Kidney (tissue), 14 donors: ENCODE measurements around the gene IGFBP2. TPM values are rescaled to one million over a fixed set of nuclear protein-coding genes. Genes with fewer than 3 reads are reported as not detected.

Experiments used
- DNase-seq, 5 donors: peaks; one replicate each; pipeline ENCODE4 v3.0.0-alpha.2; 2013 to 2020
- FAIRE-seq: peaks from 2 replicates; lab custom pipeline; 2012; peaks lifted over from hg19 to GRCh38; lab: Jason Lieb, UNC
- H3K27ac ChIP-seq, 2 donors: one replicate each; pipeline ENCODE4 v1.7.0; 2013; ENCODE audit warnings: low read depth in 2 of 2, low read length in 2 of 2, inconsistent platforms in 1 of 2
- H3K27me3 ChIP-seq: one replicate; pipeline ENCODE4 v1.7.1; 2013; ENCODE audit warnings: low read length, inconsistent platforms; ENCODE audit not compliant: control insufficient read depth, insufficient read depth
- H3K36me3 ChIP-seq, 3 donors: one replicate each; pipeline versions ENCODE4 v1.7.0 to v1.7.1; 2013; ENCODE audit warnings: low read length in 3 of 3, control low read depth in 1 of 3, inconsistent platforms in 1 of 3; ENCODE audit not compliant: insufficient read depth in 3 of 3, control insufficient read depth in 2 of 3
- H3K4me1 ChIP-seq, 3 donors: one replicate each; pipeline versions ENCODE4 v1.7.0 to v1.7.1; 2013; ENCODE audit warnings: low read length in 3 of 3, inconsistent platforms in 1 of 3, low read depth in 1 of 3; ENCODE audit not compliant: control insufficient read depth in 2 of 3, insufficient read depth in 2 of 3
- H3K4me3 ChIP-seq, 3 donors: one replicate each; pipeline versions ENCODE4 v1.7.0 to v1.8.1; 2013; ENCODE audit warnings: low read length in 3 of 3, control low read depth in 1 of 3, inconsistent platforms in 1 of 3
- H3K9ac ChIP-seq, 3 donors: one replicate each; pipeline versions ENCODE4 v1.7.0 to v1.7.1; 2013; ENCODE audit warnings: low read length in 3 of 3, control low read depth in 1 of 3, inconsistent platforms in 1 of 3
- H3K9me3 ChIP-seq, 3 donors: one replicate each; pipeline versions ENCODE4 v1.7.0 to v1.7.1; 2013; ENCODE audit warnings: low read length in 3 of 3, control low read depth in 1 of 3, inconsistent platforms in 1 of 3; ENCODE audit not compliant: control insufficient read depth in 2 of 3, insufficient read depth in 1 of 3
- CTCF ChIP-seq: IDR thresholded peaks from 3 replicates; pipeline ENCODE4 v1.5.1; 2012; ENCODE audit warnings: mild to moderate bottlenecking, moderate library complexity, borderline replicate concordance; ENCODE audit not compliant: insufficient read depth; ENCODE audit errors: extremely low read depth
- intact Hi-C: fragments of 100-400 bp; cut with DNase I; formaldehyde crosslinking; loops from one replicate; pipeline ENCODE4 v1.11.1; 2022
- polyA plus RNA-seq: library from polyadenylated mRNA; stranded (reverse); fragments of 350-450 nt; fragmentation: Illumina TruSeq; extraction: RNeasy Lipid Tissue Mini Kit (QIAGEN cat#74804); gene quantifications from one replicate; pipeline ENCODE4 v1.2.3, GENCODE V29; 2014; ENCODE audit warnings: low read depth, low replicate concordance; ENCODE audit not compliant: insufficient read depth
- total RNA-seq: library from RNA; stranded (reverse); fragmentation: NEBNext Ultra II Directional; extraction: Animal tissue kit (Norgen Biotek cat#: 25700); gene quantifications from one replicate; pipeline ENCODE4 v1.2.1, GENCODE V29; 2021
- donor health status: control.
- donor health status: control.
- donor health status: control.
- donor health status: control.
- donor health status: control.
- donor health status: DM: yes; HTN: yes; CAD: no.
- donor health status: Normal renal cell carcinoma (clear cell type).

IGFBP2 gene
- total and polyA plus RNA-seq, 2 donors from 2014 or later, result 53.7 to 369 TPM

- Histone ChIP-seq H3K27me3 (no peaks in the 10 kb centered on the region), H3K4me1 (no peaks in the 10 kb centered on the region), H3K4me3 (no peak overlapping the region), H3K27ac (no peak overlapping the region), H3K36me3 (peaks cover 0 to 16% (median 5%) of the 10 kb centered on the region in 3 donors), H3K9me3 (no peaks in the 10 kb centered on the region), H3K9ac (no peak overlapping the region)
- DNase-seq (no peak), FAIRE-seq (no peak)
- intact Hi-C loops, result no loop called here
- no peak for TF ChIP-seq CTCF
Observed at GRCh38 chr2:216673609-216674008, 40.4 kb downstream of the IGFBP2 start.

GRCh38 chr2:216674376-216674775 lies 41.2 kb downstream of the IGFBP2 start:
- Histone ChIP-seq H3K27ac (no peak overlapping the region), H3K9me3 (no peaks in the 10 kb centered on the region), H3K9ac (no peak overlapping the region), H3K4me3 (no peak overlapping the region), H3K4me1 (peaks cover 0 to 3% (median 0%) of the 10 kb centered on the region in 3 donors), H3K36me3 (peaks cover 0 to 18% (median 5%) of the 10 kb centered on the region in 3 donors), H3K27me3 (no peaks in the 10 kb centered on the region)
- DNase-seq (no peak), FAIRE-seq (no peak)
- intact Hi-C loops, result no loop called here
- no peak for TF ChIP-seq CTCF

GRCh38 chr2:216676630-216677029 lies 43.4 kb downstream of the IGFBP2 start:
- Histone ChIP-seq H3K4me1 (peaks cover 0 to 5% (median 0%) of the 10 kb centered on the region in 3 donors), H3K4me3 (no peak overlapping the region), H3K9me3 (no peaks in the 10 kb centered on the region), H3K9ac (no peak overlapping the region), H3K27ac (no peak overlapping the region), H3K27me3 (no peaks in the 10 kb centered on the region), H3K36me3 (peaks cover 0 to 18% (median 5%) of the 10 kb centered on the region in 3 donors)
- no peak for DNase-seq
- TF ChIP-seq CTCF, result no peak
- intact Hi-C loops, result no loop called here
- no peak for FAIRE-seq

- peaks cover 0 to 8% (median 5%) of the 10 kb centered on the region in 3 donors for H3K4me1 ChIP-seq
- TF ChIP-seq CTCF, result no peak
- FAIRE-seq (no peak), DNase-seq (no peak)
- intact Hi-C loops, result no loop called here
- H3K9ac ChIP-seq, result no peak overlapping the region
- no peak overlapping the region for H3K4me3 ChIP-seq
- H3K9me3 ChIP-seq, result no peaks in the 10 kb centered on the region
- peaks cover 0 to 18% (median 5%) of the 10 kb centered on the region in 3 donors for H3K36me3 ChIP-seq
- H3K27me3 ChIP-seq, result no peaks in the 10 kb centered on the region
- H3K27ac ChIP-seq, result no peak overlapping the region
Observed at GRCh38 chr2:216677439-216678097, 44.3 kb downstream of the IGFBP2 start.
